ENCODE results near the gene YPEL1. TPM values are rescaled to one million over a fixed set of nuclear protein-coding genes. Genes with fewer than 3 reads are reported as not detected.

YPEL1 gene
- 1 to 10 TPM; 2.4 to 6.9 TPM for total RNA-seq
- polyA plus RNA-seq (ENCODE audit: insufficient read length in 6 of 6), result 10 to 100 TPM; 16.2 to 20.9 (median 19.3) TPM
- long read RNA-seq, donor 1, full-length matches to known transcripts, result 10 of 10 reads
- long read RNA-seq, donor 1, partial matches to known transcripts, result 0 of 10 reads
- long read RNA-seq, donor 1, other reads (novel, unspliced or antisense), result 0 of 10 reads
- long read RNA-seq, donor 2, full-length matches to known transcripts, result 10 of 10 reads
- long read RNA-seq, donor 2, partial matches to known transcripts, result 0 of 10 reads
- long read RNA-seq, donor 2, other reads (novel, unspliced or antisense), result 0 of 10 reads
- long read RNA-seq, donor 3, full-length matches to known transcripts, result 6 of 6 reads
- long read RNA-seq, donor 3, partial matches to known transcripts, result 0 of 6 reads
- long read RNA-seq, donor 3, other reads (novel, unspliced or antisense), result 0 of 6 reads
- long read RNA-seq, donor 4, partial matches to known transcripts, result 1 of 2 reads
- long read RNA-seq, donor 4, other reads (novel, unspliced or antisense), result 1 of 2 reads
- long read RNA-seq, donor 5, full-length matches to known transcripts, result 5 of 10 reads
- long read RNA-seq, donor 5, partial matches to known transcripts, result 5 of 10 reads
- long read RNA-seq, donor 5, other reads (novel, unspliced or antisense), result 0 of 10 reads
- long read RNA-seq, donor 6, full-length matches to known transcripts, result 7 of 7 reads
- long read RNA-seq, donor 6, partial matches to known transcripts, result 0 of 7 reads
- long read RNA-seq, donor 6, other reads (novel, unspliced or antisense), result 0 of 7 reads
- long read RNA-seq, donor 7, full-length matches to known transcripts, result 6 of 6 reads
- long read RNA-seq, donor 7, partial matches to known transcripts, result 0 of 6 reads
- long read RNA-seq, donor 7, other reads (novel, unspliced or antisense), result 0 of 6 reads
- long read RNA-seq, donor 8, full-length matches to known transcripts, result 2 of 2 reads
- long read RNA-seq, donor 8, partial matches to known transcripts, result 0 of 2 reads
- long read RNA-seq, donor 8, other reads (novel, unspliced or antisense), result 0 of 2 reads
- long read RNA-seq, donor 9, result 0 reads
- long read RNA-seq, donor 10, full-length matches to known transcripts, result 1 of 1 reads
- long read RNA-seq, donor 10, partial matches to known transcripts, result 0 of 1 reads
- long read RNA-seq, donor 10, other reads (novel, unspliced or antisense), result 0 of 1 reads
- long read RNA-seq, donor 11, full-length matches to known transcripts, result 3 of 3 reads
- long read RNA-seq, donor 11, partial matches to known transcripts, result 0 of 3 reads
- long read RNA-seq, donor 11, other reads (novel, unspliced or antisense), result 0 of 3 reads
- long read RNA-seq, donor 12, full-length matches to known transcripts, result 2 of 2 reads
- long read RNA-seq, donor 12, partial matches to known transcripts, result 0 of 2 reads
- long read RNA-seq, donor 12, other reads (novel, unspliced or antisense), result 0 of 2 reads

- Histone ChIP-seq H3K4me3 (peak within 1 kb of the TSS; percentile 56 to 64), H3K27me3 (no peaks in the 10 kb centered on the region), H3K36me3 (no peaks in the 10 kb centered on the region), H3K9me3 (no peaks in the 10 kb centered on the region), H3K4me1 (peaks cover 0 to 16% of the 10 kb centered on the region in 2 donors), H3K27ac (peak within 1 kb of the TSS; percentile 59 to 78)
- DNase-seq, result peak; percentile 95 to 99 (median 98)
- intact Hi-C loops (cut with DNase I), result no loop called here
- peak; percentile 98 for ATAC-seq
- TF ChIP-seq CTCF (IDR thresholded peaks at IDR 0.05), result no peak
Measured at GRCh38 chr22:21735200-21736083, at the start of gene YPEL1. YPEL1 (minus strand) TSS chr22:21735794; CDS start chr22:21710744, 25,050 bp downstream.

GRCh38 chr22:21780259-21780658, 44.7 kb upstream of the YPEL1 start:
- Histone ChIP-seq H3K9me3 (no peaks in the 10 kb centered on the region), H3K36me3 (peaks cover 0 to 62% of the 10 kb centered on the region in 2 donors), H3K27ac (no peak overlapping the region), H3K4me3 (no peak overlapping the region), H3K27me3 (no peaks in the 10 kb centered on the region), H3K4me1 (peaks cover 0 to 4% of the 10 kb centered on the region in 2 donors)
- DNase-seq (no peak), ATAC-seq (no peak)
- TF ChIP-seq CTCF (IDR thresholded peaks at IDR 0.05), result no peak
- intact Hi-C loops (cut with DNase I), result loop anchor here in 1 of 2 donors (10.0 kb wide), 1 partner anchor 85 kb away; the partner anchor contains the start of gene MAPK1

GRCh38 chr22:21779444-21779843, 43.9 kb upstream of the YPEL1 start:
- intact Hi-C loops (cut with DNase I), result no loop called here
- Histone ChIP-seq H3K36me3 (peaks cover 0 to 54% of the 10 kb centered on the region in 2 donors), H3K27me3 (no peaks in the 10 kb centered on the region), H3K27ac (no peak overlapping the region), H3K9me3 (no peaks in the 10 kb centered on the region), H3K4me1 (peaks cover 0 to 6% of the 10 kb centered on the region in 2 donors), H3K4me3 (no peak overlapping the region)
- no peak for ATAC-seq
- no peak for TF ChIP-seq CTCF (IDR thresholded peaks at IDR 0.05)
- DNase-seq, result no peak

GRCh38 chr22:21778705-21779363, 43.2 kb upstream of the YPEL1 start:
- intact Hi-C loops (cut with DNase I), result no loop called here

More at GRCh38 chr22:21778705-21779363, 43.2 kb upstream of the YPEL1 start:
- no peak for ATAC-seq
- H3K4me3 ChIP-seq, result no peak overlapping the region
- no peak overlapping the region for H3K27ac ChIP-seq
- no peaks in the 10 kb centered on the region for H3K9me3 ChIP-seq
- H3K27me3 ChIP-seq, result no peaks in the 10 kb centered on the region
- H3K36me3 ChIP-seq, result peaks cover 0 to 48% of the 10 kb centered on the region in 2 donors
- DNase-seq, result no peak
- no peak for TF ChIP-seq CTCF (IDR thresholded peaks at IDR 0.05)
- peaks cover 0 to 6% of the 10 kb centered on the region in 2 donors for H3K4me1 ChIP-seq

Data from left lung (tissue), 14 donors.